Right renal pelvis (tissue), 4 donors: ENCODE results near the gene SELENOI. TPM values are rescaled to one million over a fixed set of nuclear protein-coding genes. Genes with fewer than 3 reads are reported as not detected.
"Not testable (repeated sequence)": the region's sequence is repeated elsewhere in the genome, so short reads cannot be mapped to it uniquely, and the experiment has no call there.

Experiments
- DNase-seq, 4 donors: peaks; one replicate each; pipeline ENCODE4 v3.0.0-alpha.2; 2013; ENCODE audit warnings: low read depth in 4 of 4, low spot score in 3 of 4, missing footprints in 1 of 4
- polyA plus RNA-seq, 4 donors: library from polyadenylated mRNA; unstranded; fragments of 120-200 nt; gene quantifications; one replicate each; pipeline ENCODE4 v1.2.1, GENCODE V29; 2013; ENCODE audit not compliant: insufficient read length in 4 of 4

SELENOI gene
- polyA plus RNA-seq, 4 donors = 21.9 to 25.7 (median 22.8) TPM

DNA sequence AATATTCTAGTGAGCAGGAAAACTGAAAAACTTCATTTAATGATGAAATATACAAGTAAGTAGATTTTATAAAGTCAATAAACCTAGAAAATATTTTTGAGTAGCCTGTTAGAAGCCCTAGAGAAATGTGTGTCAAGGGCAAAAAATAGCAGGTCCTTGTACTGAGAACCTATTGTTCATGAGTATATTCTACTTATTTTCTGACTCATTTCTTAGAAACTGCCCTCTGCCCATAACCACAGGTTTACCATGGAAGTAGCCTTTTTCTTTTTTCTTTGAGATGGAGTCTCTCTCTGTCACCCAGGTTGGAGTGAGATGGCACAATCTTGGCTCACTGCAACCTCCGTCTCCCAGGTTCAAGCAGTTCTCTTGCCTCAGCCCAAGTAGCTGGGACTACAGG is 19.4 kb upstream of the SELENOI start:
- no peak for DNase-seq

GRCh38 chr2:26327291-26328272 is 18.4 kb upstream of the SELENOI start:
- DNase-seq = no peak

DNA sequence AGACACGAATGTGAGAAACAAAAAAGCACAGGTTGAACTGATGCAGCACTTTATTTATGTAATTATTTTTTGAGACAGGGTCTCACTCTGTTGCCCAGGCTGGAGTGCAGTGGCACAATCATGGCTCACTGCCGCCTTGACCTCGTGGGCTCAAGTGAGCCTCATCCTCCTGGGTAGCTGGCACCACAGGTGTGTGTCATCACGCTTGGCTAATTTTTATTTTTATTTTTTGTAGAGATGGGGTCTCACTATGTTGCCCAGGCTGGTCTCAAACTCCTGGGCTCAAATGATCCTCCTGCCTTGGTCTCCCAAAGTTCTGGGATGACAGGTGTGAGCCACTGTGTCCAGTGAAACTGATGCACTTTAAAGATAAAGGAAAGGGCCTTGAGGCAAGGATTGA is 16.9 kb upstream of the SELENOI start:
- DNase-seq = not testable (repeated sequence)

GRCh38 chr2:26330114-26330549 is 15.8 kb upstream of the SELENOI start:
- DNase-seq = peak; percentile 48 to 65 (median 62)

GRCh38 chr2:26330604-26331003 is 15.3 kb upstream of the SELENOI start:
- no peak for DNase-seq

- not testable (repeated sequence) for DNase-seq
Measured at GRCh38 chr2:26331321-26331720, 14.6 kb upstream of the SELENOI start.

- DNase-seq = no peak
Measured at GRCh38 chr2:26333293-26333692, 12.7 kb upstream of the SELENOI start.

GRCh38 chr2:26335231-26335630 is 10.7 kb upstream of the SELENOI start:
- DNase-seq = no peak

- no peak for DNase-seq
Measured at GRCh38 chr2:26336719-26337118, 9.2 kb upstream of the SELENOI start.

- no peak for DNase-seq
Measured at GRCh38 chr2:26337298-26337697, 8.6 kb upstream of the SELENOI start.

DNA sequence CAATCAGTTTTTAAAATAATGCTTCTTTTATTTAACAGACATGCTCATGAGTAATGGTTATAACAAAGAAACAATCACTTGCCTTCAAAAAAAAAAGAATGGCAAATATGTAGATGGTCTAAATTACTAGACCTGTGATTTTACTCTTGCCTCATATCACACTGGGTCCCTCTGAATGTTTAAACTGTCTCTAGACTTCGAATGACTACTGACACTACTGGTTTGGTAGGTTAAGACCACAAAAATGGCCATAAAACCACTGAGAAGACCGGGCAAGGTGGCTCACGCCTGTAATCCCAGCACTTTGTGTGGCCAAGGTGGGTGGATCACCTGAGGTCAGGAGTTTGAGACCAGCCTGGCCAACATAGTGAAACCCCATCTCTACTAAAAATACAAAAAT is 5.1 kb upstream of the SELENOI start:
- no peak for DNase-seq

DNA sequence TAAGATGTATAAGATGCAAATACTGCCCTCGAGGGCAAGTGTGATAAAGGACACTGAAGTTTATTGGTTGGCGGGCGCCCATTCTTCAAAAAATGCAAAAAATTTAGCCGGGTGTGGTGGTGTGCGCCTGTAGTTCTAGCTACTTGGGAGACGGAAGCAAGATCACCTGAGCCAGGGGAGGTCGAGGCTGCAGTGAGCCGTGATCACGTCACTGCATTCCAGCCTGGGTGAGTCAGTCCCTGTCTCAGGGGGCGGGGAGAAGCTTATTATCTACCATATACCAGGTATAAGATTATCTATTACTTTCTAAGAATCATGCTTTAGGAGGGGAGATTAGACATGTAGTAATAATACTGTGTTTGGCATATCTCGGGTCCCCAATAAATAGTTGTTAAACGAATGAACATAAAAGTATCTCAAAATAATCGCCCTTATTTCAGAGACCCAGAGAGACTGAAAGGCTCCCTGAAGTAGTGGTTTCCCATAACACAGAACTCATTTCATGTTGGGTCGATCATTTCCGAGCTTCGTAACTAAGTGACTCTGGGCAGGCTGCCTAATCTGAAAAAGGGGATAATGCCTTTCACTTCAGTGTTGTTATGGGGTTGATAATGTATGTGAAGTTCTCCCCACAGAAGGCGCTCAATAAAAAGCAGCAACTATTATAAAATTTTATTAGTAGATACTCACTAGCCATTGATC is 1.2 kb upstream of the SELENOI start:
- DNase-seq = no peak

DNA sequence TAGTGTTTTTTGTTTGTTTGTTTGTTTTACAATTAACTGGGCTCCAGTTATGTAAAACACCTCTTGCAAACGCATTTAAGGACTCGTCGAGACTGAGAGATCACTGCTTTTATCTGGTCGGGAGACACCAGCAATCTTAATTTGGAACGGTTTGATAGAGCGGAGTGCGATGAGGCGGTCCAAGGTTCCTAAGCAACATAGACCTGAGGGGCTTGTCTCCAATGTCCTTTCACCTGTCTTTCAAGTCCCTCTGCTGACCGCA is 729 bp upstream of the SELENOI start:
- peak in 1 of 4 donors; percentile 29 for DNase-seq

DNA sequence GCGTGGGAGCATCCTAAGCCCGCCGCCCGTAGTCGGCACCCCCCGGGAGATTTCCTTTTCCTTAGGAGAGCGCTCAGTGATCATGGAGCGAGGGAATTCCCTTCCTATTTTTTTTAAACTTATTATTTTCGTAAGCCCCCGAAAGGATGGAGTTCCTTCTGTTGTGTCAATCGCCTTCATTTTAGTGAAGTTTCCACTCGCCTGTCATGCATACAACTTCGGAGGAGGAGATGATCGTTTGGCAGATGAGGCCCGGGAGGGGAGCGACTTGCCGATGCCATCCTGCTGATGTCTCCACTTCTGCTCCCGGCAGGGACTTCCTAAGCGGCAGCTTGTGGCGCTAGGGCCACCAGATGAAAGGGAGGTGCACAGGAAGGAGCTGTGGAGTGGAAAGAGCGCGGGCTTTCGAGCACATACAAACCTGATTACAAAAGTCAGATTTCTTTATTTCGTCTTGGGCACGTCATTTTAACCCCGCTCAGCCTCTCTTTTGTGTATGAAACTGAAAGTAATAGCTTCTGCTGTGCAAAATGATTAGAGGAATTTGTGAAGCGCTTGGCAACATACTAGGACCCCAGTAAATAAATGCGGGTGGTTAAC is 611 bp downstream of the SELENOI start, which contains the start of gene ADGRF3:
TSS of gene ADGRF3 (minus strand) at position 336 of the 600 bp plus-strand sequence. CDS start 555 bp downstream, outside the sequence.
- DNase-seq = peak in 3 of 4 donors; percentile 33 to 38 (median 38)

DNA sequence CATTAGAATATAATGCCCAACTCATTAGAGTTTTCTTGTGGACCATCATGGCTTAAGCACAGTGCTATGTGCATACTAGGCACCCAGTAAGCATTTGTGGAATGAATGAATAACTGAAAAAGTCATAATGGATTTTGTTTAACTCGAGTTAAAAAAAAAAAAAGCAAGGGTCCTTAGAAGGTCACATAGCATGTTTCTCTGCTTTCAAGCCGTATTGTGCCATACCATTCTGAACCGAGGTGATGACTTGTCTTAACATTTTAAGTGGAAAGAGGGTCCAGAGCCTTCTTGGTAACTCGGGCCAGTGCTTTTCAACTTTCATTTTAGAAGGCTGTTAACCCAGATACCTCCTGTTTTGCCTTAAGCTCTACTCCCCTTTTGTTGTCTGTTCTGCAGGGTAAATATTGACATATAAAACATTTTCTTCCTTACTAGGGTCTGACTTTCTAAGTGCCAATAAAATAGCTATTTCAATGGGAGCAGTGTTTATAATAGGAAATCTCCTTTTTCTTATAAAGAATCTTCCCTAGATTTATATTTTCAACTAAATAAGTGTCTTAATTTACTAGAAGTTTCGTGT is 1.4 kb downstream of the SELENOI start:
- DNase-seq = no peak

GRCh38 chr2:26349690-26350089 is 3.7 kb downstream of the SELENOI start:
- DNase-seq = no peak

DNA sequence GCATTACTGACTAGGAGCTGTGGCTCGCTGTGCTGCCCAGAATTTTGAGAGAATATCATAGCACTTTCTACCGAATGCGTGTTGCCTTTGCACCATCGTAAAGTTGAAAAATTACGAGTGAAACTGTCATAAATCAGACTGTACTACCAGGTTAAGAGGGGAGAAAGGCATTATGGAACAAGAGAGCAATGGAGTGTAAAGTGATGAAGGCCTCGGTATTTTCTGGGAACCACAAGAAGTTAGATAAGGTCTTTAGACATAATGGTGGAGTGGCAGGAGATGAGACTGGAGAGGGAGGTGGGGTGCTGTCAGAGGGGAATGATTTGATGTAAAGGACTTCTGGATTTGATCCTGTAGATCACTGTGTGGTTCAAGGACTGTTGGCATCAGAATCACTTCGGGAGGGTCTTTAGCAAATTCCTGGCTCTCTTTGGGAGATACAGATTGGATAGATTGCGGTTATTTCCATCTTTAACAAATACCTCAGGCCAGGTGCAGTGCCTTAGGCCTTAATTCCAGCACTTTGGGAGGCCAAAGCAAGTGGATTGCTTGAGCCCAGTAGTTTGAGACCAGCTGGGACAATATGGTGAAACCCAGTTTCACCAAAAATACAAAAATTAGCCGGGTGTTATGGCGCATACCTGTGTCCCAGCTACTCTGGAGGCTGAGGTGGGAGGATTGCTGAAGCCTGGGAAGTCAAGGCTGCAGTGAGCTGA is 5.6 kb downstream of the SELENOI start:
- DNase-seq = no peak

- DNase-seq = no peak
Measured at GRCh38 chr2:26352892-26353291, 6.9 kb downstream of the SELENOI start.

DNA sequence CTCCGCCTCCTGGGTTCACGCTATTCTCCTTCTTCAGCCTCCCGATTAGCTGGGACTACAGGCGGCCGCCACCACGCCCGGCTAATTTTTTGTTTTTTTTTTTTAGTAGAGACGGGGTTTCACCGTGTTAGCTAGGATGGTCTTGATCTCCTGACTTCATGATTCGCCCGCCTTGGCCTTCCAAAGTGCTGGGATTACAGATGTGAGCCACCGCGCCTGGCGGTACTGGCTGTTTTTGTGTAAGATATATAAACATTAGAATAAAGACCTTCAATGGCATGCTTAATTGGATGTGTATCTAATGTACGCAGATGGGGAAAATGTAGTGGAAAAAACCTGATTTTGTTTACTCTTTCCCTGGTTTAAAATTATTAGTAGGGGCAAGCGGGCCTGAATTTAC is 8.5 kb downstream of the SELENOI start:
- DNase-seq = not testable (repeated sequence)
